Hematopoietic multipotent progenitor cell treated with erythropoietin and hydrocortisone succinate and interleukin-3 and kit ligand, for 8 days (in vitro differentiated cells): ENCODE data around the gene C9orf85.

Experiments
- DNase-seq: peaks from one replicate; pipeline ENCODE4 v3.0.0-alpha.2; 2015

C9orf85 gene

GRCh38 chr9:72022841-72023240 is 111.4 kb downstream of the C9orf85 start:
- DNase-seq: no peak
